Measurements from ENCODE around the gene PRPS1.

DNA sequence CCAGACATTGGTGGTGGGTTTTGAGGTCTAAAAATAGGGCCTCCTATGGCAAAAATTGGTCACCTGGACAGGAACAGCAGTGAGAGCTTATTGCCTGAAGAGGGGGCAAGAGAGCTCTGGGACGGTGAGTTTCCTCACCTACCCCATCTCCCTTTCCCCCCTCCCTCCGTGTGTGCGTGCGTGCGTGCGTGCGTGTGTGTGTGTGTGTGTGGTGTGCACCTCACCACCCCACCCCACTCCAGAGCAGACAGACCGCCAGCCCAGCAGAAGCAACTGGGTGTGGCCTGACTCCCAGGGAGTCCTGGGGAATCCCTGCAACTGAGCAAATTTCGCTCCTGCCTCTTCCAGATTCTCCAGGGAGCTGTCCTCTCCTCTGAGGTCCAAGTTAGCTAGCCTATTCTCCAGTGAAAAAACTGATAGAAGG is 44.7 kb downstream of the PRPS1 start:
- TF ChIP-seq CTCF (conservative IDR thresholded peaks at IDR 0.05 in 1 of 2, IDR thresholded peaks at IDR 0.05 in 1 of 2; ENCODE audit: low read depth in 1 of 2, low read length in 2 of 2) (peak; percentile 55 to 65), EZH2 (IDR thresholded peaks at IDR 0.05; ENCODE audit: low read length, missing control alignments) (no peak)

All from fibroblast of lung (primary cell).